GM13977 (cell line): ENCODE measurements around the gene AQP11.

Experiments used
- DNase-seq: peaks from one replicate; pipeline ENCODE4 v3.0.0; 2012; ENCODE audit warnings: low spot score
- CTCF ChIP-seq: IDR thresholded peaks from 2 replicates; pipeline ENCODE4 v1.5.1; 2012; ENCODE audit warnings: mild to moderate bottlenecking, control low read depth; ENCODE audit not compliant: insufficient read depth; ENCODE audit errors: extremely low read depth, missing control alignments
- in situ Hi-C: fragments of 300-500 bp; cut with MboI; formaldehyde crosslinking; loops from one replicate; pipeline ENCODE4 v1.12.0; 2022; ENCODE audit warnings: low sequenced_read_pairs, low pct_unique_long_range_greater_than_20kb, mixed read lengths, inconsistent platforms; ENCODE audit not compliant: unreplicated experiment

The AQP11 gene

GRCh38 chr11:77557553-77557952 lies 32.2 kb upstream of the AQP11 start:
- in situ Hi-C loops = loop anchor here (10.0 kb wide), 1 partner anchor 363 kb away; no protein-coding TSS in a partner anchor
- DNase-seq = no peak
- TF ChIP-seq CTCF = peak; percentile 36

DNA sequence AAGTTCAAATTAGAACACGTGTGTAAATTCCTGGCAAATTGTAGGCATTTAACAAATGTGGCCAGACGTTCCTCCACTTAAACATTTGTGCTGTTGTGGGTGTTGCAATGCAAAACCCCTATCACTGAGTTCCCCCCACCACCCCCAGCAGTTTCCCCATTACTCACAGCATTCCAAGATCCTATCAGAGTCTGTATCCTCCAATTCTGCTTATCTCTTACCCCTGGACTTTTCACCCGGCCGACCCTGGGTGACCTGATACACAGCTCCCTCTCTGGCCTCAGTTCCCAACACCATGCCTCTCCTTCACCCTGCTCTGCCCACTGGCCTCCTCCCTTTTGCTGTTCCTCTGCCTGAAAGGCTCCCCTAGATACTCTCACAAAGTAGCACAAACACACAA lies 31.4 kb upstream of the AQP11 start:
- in situ Hi-C loops = loop anchor here (10.0 kb wide), 1 partner anchor 364 kb away; no protein-coding TSS in a partner anchor
- no peak for TF ChIP-seq CTCF
- no peak for DNase-seq

DNA sequence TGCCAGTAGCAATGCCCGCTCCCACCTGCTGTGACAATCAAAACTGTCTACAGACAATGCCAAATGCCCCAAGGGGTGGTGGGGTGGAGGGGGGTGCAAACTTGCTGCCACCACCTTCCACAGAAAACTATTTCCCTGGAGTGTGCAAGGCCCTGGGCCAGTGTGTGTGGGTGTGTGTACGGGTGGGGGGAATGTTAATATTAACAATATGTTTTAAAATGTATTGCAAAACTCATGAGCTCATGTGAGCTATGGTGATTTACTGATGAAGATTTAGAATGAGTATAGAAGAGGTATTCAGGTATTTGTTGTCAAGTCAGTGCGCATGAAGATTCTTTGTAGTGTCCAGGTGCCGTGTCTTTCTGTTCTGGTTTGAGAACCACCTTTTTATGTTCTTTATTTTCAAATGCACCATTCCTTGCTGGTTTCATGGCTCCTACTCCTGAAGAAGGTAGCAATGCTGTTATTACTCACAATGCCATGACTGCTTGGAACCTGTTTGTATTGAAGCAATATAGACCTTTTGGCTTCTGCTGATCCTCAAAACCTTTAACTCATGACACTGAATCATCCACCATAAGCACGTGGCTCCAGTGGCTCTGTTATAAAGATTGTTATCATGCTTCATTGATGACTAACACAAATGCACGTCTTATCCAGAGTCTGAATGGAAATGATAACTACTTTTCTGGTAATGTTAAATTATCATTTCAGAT lies 29.9 kb upstream of the AQP11 start:
- DNase-seq = no peak
- in situ Hi-C loops = loop anchor here (10.0 kb wide), 1 partner anchor 365 kb away; no protein-coding TSS in a partner anchor
- no peak for TF ChIP-seq CTCF

DNA sequence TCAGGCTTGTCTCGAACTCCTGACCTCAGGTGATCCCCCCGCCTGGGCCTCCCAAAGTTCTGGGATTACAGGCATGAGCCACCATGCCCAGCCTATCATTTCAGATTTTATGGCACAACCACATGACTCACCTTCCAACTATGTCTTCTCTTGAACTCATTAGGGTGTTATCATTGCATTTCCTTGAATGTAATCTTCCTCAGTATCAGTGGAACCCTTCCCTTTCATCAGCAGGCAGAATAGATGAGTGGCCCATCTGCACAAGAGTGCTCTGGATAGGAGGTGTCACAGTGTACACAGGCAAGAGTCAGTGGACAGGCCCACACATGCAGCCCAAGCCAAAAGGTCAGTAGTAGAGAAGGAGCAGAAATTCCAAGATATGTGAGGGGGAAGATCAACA lies 29.1 kb upstream of the AQP11 start:
- no peak for TF ChIP-seq CTCF
- in situ Hi-C loops = no loop called here
- DNase-seq = no peak

DNA sequence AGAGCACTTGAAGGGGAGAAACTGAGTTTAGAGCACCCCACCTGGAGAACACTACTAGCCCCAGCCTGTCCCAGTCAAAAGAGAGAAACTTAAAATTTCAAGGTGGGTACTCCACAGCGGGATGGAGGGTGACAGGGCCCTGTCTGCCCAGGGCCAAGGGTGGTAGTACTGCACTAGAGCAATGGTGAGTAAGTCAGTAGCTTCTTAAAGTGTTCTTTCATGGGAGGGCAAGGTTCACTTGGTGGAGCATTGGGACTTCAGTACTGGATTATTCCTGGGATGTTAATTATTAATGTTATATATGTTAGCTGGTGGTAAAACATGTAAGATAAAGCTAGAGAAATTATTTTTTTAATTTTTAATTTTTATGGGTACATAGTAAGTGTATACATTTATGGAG lies 28.5 kb upstream of the AQP11 start:
- TF ChIP-seq CTCF = no peak
- in situ Hi-C loops = no loop called here
- no peak for DNase-seq

DNA sequence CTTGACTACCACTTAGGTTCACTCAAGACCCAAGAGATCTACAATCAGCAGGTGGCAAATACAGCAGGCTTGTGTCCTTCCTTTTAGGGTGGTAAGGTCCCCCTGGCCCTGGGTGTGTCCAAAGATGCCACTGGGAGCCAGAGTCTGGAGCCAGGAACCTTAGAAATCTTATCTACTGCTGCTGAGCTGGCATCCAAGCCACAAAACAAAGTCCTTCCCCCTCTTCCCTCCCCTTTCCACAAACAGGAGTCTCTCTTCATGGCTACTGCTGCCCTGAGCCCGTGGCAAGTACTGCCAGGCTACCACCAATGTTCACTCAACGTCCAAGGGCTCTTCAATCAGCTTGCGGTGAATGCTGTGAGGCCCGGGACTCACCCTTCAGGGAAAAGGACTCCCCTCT lies 21.4 kb upstream of the AQP11 start:
- in situ Hi-C loops = no loop called here
- DNase-seq = no peak
- TF ChIP-seq CTCF = no peak
